HG03175 (cell line): Measurements from ENCODE around the gene VWC2.
"Not testable (repeated sequence)": the region's sequence is repeated elsewhere in the genome, so short reads cannot be mapped to it uniquely, and the experiment has no call there.

Source experiments
- ATAC-seq: cut with Tn5 transposase; IDR thresholded peaks from one replicate; pipeline ENCODE4 v1.9.1; 2021; ENCODE audit warnings: mild to moderate bottlenecking, moderate library complexity; ENCODE audit not compliant: unreplicated experiment

VWC2 gene

DNA sequence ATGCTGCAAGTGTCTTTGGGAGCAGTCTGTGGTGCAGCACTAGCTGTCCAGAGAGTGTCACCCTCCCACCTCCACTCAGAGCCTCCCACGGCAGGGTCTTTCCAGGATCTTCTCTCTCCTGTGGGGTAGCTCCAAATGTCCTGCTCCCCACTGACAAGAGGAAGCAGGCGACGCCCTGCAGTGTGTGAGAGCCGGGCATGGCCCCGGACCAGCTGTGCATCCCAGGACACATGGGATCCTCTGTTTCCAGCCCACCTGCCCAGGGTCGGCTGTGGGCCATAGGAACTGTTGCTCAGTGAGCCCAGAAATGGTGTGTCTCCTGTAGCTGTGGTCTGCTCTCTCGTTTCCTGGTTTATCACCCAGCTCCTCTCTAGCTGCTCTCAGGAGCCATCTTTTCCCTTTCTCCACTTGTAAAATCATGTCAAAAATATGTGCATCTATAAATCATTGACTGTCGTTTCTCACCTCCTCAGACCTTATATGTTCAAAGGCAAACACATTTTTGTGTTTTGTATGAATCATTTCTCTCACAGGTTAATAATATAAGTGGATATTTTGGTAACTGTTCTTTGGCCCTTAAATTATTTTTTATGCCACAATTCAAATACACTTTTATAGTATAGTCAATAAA is 74.9 kb downstream of the VWC2 start:
- no peak for ATAC-seq

DNA sequence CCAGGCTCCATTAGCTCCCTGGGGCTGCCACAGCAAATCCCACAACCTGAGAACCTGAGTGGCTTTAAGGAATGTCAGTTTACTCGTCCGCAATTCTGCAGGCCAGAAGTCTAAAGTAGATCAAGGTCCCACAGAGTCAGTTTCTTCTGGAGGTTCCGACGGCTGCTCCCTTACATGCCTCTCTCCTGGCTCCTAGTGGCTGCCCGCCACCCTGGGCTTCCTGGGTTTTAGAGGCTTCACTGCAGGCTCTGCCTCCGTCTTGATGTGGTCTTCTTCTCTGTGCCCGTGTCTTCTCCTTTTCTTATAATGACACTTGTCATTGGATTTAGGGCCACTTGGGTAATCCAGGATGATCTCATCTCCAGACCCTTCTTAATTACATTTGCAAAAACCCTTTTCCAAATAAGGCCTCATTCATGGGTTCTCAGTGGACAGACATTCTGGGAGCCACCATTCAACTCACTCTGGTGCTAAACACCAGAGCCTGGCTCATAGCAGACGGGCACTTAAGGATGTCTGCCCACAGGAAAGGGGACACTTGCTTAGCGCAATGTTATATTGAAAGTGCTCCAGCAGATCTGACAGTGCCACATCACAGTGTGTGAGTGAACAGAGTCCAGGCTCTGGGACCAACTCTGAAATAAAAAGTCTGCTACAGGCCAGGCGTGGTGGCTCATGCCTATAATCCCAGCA is 77.6 kb downstream of the VWC2 start:
- ATAC-seq: no peak

DNA sequence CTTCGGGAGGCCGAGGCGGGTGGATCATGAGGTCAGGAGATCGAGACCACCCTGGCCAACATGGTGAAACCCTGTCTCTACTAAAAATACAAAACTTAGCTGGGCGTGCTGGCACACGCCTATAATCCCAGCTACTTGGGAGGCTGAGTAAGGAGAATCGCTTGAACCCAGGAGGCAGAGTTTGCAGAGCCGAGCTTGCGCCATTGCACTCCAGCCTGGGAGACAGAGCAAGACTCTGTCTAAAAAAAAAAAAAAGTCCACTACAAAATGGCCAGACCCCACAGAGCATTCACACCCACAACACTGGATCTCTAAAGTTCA is 78.1 kb downstream of the VWC2 start:
- ATAC-seq: not testable (repeated sequence)

DNA sequence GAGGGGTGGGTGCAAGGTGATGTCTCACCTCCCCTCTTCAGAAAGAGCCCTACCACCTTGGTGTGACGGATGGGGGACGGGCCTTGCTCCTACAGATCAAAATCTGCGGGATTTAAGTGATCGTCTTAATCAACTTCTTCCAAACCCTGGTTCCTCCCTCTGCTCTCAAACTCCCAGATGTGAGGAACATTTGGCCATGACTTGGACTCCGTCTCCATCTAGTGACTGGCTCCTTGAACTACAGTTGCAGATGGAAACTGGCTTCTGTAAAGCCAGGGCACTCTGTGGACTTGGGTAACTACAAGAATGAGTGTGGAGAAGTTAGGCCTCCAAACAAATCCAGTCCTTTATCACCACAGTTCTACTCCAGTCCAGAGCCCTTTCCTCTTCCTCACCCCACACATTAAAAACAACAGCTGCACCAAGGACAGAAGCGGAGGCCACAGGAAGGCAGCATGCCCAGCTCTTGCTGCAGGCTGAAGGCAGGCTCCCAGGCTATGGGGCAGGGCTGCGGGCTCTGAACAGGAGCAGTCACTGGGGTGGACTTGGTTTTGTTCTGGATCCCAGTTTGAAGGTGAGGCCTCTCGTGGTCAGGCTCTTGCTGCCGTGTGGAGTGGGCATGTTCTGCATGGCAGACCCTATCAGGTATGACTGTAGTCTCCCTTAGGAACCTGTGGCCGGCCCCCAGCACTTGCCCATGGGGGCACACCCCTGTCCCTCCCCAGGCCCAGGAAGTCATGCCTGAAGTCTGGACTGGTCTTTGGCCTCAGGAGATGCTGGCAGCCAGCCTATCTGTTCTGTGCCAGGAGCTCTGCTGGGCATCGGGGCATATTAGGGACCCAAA is 79.4 kb downstream of the VWC2 start:
- ATAC-seq: peak; percentile 75

DNA sequence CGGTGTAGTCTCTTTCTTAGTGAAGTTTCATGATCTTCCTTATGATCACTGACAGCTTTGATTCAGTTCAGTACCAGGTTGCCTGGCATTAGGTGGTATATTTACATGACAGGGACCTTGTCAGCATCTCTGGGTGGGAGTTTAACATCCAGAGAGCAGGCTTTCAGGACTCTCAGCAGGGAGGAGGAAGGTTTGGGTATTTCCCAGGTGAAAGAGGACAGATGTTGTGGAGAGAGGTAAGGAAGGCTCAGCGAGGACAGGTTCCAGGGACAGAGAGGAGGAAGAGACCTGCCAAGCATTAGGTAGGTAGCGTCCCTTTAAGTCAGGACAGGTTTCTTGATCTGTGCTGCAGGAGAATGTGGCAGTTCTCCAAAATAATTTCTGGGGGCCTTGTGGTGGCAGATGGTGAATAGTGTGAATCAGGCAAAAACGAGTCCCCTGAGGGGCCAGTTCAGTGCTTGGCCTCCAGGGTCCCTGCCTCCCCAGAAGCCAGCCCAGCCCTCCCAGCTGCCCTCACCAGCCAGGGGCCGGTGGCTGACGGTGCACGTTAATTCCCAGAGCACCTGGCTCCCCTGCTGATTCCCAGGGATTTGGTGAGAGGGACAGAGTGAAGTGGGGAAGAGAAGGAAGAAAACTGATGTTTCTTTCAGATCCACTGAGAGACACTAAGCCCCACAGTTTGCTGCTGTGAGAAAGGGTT is 82.0 kb downstream of the VWC2 start:
- no peak for ATAC-seq

DNA sequence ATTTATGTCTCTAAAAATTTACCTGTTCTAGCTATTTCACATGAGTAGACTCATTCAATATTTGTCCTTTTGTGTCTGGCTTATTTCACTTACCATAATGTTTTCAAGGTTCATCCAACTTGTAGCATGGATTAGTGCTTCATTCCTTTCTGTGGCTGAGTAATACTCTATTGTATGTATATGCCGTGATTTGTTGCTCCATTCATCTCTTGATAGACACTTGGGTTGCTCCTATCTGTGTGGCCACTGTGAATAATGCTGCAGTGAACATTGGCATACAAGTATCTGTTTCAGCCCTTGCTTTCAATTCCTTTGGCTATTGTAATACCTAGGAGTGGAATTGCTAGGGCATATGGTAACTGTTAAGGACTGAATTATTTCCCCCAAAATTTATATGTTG is 86.9 kb downstream of the VWC2 start:
- no peak for ATAC-seq

DNA sequence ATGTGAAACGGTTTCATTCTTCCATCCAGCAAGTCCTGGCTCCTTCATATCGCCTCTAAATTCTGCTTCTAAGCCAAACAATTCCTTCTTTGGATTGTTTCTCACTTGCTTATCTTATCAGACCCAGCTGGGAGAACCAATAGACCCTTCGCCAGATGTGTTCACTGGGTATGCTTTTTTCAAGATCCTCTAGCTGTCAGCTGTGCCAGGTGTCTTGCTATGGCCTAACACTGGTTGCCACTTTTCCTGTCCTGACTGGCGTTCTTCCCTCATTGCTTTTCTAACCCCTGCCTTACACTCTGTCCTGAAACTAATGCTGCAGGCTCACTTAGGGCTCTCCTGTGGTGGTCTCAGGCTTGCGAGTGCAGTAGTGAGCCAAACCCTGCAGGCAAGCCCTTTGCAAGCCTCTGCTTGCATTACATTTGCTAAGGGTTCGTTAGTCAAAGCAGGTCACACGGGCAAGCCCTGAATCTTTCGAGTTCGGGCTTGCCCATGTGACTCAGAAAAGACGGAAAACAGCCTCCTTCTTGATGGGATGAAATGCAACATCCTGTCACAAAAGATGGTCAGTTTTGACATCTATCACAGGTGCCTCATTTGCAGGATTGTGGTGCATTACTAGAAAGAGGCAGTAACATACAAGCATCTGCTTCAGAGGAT is 92.8 kb downstream of the VWC2 start:
- ATAC-seq: no peak

DNA sequence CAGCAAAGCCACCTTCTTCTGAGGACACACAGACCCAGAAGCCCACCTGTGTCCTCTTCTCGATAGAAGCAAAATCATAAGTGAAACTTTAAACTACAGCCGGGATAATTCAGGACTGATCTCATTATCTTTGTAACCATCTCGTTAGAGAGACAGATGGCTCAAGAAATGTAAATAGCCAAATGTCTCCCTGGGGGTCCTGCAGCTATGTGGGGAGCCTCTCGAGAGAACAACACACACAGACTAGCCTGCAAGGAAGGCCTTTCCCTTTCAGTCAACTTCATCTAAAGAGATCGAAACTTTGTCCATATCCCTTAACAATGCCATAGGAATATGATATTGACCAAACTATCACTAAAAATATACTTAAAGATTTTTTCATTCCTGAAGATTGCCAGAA is 93.5 kb downstream of the VWC2 start:
- no peak for ATAC-seq

DNA sequence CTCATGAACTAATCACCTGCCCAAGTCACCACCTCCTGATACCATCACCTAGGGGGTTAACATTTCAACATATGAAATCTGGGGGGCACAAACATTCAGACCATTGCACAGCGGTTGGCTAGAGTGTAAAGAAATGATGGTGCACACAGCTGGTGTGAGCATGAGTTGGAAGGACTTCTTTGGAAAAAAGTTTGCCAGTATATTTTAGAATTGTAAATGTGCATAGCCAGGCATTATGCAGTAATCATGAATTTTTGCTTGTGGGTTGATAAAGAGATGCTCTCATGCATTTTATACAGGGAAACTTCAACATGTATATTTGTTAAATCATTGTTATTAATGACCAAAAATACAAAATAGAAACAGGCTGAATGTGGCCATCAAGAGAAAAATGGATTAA is 100.0 kb downstream of the VWC2 start:
- no peak for ATAC-seq

DNA sequence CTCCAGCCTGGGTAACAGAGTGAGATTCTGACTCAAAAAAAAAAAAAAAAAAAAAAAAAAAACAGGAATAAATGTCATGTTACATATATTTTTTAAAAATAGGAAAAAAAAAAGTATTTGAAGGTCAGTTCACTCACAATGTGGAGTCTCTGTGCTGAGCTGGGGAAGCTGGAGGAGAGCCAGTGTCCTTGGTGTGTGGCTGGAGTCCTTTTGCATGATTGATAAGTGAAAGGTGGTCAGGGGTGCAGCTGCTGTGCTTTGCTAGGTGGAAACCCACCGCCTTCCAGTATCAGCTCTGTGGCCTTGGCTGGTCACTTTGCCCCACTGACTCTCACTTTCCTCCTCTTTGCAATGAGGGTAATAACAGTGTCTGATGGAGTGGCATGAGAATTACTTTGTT is 101.9 kb downstream of the VWC2 start:
- no peak for ATAC-seq

DNA sequence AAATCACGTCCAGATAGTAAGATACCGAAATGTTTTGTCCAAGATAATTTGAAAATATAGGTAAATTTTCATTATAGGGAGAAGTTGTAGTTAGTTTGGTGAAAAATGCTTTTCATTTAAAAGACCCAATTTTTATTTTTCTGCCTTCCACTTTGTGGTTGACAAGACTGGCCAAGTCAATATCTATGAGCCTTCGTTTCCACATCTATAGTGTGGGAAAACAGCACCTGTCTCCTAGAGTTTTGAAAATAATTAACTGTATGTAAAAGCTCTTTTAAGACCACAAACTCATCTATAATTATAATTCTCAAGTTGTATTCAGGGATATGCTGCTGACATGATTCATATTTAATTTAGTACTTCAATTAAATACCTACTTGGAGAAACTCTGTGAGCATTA is 102.8 kb downstream of the VWC2 start:
- ATAC-seq: no peak

DNA sequence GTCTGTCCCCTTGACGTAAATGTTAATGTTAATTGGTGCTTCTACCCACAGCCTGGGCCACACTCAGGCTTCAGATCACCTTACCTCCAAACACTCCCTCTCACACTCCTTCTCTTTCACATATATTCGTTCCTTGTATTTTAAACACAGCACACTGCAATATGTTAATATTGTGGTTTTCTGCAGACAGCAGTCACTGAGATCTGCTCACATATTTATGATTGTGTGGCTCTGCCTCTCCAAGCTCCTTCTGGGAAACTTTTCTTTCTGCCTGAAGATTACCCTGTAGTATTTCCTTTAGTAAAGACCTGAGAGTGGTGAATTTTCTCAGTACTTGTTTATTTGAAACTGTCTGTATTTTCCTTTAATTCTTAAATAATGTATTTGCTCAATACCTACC is 104.7 kb downstream of the VWC2 start:
- ATAC-seq: no peak

DNA sequence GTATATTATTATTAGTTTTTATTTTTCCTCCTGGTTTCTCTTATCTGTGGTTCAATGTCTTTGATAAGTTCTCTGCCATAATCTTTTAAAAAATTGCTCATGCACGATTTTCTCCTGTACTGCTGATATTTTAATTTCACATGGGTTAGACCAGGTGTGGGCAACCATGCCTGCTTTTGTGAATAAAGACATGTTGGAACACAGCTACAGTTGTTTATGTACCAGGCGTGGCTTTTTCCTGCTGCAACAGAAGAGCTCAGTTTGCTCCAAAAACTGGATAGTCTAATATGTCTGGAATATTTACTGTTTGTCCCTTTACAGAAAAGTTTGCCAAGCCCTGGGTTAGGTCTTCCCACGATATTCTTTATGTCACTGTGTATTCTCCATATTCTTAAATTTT is 105.2 kb downstream of the VWC2 start:
- ATAC-seq: no peak

DNA sequence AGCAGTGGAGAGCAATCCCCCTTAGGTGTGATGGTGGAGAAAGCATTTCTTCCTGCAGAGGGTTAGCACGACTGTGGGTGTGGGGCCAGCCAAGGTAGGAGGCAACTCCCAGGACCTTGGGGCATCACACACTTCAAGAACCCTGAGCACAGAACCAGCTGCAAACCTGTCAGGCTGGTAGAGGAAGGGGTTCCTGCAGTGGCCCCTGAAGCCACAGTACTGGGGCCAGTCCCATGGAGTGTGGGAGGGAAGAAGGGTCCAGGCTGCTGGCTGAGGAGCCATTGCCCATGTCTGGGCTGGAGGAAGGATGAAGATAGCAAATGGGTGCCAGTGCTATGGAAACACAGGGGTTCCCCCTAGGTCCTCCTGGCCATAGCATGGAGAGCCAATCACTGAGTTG is 110.5 kb downstream of the VWC2 start:
- no peak for ATAC-seq

DNA sequence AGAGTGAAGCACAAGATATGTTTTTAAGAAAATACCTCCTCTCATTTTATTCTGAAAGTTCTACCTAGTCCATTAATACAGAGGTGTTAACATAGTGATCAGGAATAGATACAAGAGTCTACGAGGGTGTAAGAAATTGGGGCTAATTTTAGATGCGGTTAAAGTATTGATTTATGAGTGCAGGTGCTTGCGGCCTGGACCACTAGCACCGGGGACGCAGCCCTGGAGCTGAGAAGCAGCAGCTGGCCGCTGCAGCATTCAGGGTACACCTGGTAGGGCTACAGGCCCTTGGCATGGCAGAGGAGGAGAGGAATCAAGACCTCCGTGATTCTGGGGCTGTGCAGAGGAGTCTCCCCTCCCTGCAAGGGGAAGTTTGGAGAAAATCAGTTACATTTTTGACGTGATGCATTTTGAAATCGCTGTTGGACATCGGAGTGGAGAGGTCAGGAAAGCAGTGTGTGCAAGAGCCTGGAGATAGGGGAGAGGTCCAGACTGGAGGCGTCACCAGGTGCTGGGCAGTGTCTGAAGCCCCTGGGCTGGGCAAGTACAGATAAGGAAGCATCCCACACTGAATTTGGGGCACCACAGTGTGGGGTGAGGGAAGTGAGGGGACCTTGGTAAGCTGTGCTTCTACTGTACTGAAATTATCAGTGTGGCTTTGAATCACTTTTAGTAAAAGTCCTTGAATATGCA is 112.3 kb downstream of the VWC2 start:
- ATAC-seq: peak; percentile 87

DNA sequence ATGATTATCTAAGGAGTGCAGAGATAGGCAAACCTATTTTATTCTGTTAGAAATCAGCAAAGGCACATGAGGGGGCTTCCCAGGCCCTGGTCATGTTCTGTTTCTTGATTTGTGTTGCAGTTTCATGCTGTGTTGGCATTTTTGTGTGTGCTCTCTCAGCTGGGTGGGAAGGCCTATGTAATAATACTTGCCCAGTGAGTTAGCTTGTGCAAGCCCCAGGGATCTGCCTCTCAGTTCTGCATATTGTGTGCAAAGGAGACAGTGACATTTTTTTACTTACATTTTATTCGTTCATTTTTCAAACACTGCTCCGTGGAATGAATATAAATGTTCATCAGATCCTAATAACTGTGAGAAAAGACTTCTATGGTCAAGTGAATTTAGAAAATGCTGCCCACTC is 119.0 kb downstream of the VWC2 start:
- no peak for ATAC-seq

DNA sequence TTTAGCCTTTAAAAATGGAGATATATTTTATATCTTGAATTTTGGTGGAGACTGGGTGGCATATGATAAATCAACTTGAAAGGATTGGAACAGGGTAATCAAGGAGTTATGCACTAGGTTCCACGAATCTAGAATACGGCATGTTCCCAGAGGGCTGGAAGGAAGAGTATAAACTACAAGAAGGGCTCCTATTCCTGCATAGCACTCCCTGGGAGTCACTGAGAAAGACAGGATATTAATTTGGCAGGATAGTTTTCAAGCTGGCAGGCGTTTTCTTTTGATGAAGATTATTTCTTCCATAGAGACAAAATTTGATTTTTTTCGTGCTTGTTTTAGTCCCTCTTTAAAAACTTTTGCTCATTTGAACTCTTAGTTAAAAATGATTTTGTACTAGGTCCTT is 119.7 kb downstream of the VWC2 start:
- no peak for ATAC-seq

DNA sequence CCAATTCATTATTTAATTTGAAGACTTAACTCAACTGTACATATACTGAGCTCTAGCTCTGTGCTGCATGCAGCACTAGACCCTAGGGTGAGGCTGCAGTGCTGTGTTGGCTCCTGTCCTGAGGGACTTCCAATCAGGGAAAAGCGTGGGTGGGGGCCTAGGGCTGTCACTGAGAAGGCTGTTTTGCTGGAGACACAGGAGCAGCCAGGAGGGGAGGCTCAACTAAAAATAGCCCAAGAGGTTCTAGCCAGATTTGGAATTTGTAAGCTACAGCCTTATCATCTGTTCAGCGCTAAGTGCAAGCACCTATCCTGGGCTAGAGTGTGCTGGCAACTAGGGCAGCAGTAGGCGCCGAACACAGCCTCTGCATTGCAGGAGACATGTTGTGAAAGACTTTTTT is 121.1 kb downstream of the VWC2 start:
- ATAC-seq: no peak

DNA sequence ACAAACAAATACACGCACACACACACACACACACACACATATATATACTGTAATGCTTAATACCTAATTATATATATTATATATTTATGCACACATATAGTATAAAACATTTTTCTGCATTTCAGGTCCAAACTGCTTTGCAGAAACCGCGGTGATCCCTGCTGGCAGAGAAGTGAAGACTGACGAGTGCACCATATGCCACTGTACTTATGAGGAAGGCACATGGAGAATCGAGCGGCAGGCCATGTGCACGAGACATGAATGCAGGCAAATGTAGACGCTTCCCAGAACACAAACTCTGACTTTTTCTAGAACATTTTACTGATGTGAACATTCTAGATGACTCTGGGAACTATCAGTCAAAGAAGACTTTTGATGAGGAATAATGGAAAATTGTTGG is 138.5 kb downstream of the VWC2 start:
- ATAC-seq: no peak

DNA sequence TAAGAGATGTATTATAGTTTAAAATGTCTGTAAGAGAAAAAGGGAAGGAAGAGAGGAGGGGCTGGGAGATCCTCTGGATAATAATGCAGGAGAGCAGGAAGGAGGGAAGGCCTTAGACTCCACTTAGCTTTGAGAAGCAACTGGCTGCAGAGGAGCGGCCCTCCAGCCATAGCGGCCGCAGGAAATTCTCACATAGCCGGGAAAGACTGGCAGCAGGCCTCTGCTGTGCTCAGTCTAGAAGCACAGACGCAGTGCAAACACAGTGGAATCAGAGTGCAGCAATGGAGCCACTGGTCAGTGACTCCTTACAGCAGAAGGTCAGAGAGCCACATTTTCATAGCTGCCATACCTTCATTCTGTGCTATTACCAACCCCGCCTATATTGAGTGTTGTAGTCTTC is 153.3 kb downstream of the VWC2 start:
- ATAC-seq: no peak

DNA sequence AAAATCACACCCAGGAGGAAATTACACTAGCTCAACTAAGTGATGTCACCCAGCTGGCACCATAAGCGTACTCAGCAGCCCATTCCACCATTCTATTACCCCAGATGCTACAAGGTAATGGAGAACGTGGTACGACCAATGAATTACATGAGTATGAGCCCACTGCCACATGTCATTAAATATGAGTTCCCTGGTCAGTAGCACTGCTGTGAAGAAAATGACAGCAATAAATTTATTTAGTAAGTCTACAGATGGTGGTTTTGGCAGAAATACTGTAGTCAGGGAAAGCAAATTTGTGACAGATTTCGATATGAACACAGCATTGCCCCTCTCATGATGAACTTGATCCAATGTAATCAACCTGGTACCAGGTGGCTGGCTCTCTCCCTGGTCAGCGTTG is 154.2 kb downstream of the VWC2 start:
- no peak for ATAC-seq
